ENCODE measurements around the gene TPX2. TPM values are rescaled to one million over a fixed set of nuclear protein-coding genes. Genes with fewer than 3 reads are reported as not detected.

TPX2 gene
- total RNA-seq, 2 experiments from 2014 or later, result 148 to 159 TPM

- Mint-ChIP-seq H3K4me1 (peaks cover 63% of the 10 kb centered on the region), H3K4me3 (peak overlapping the region; percentile 90), H3K27me3 (no peaks in the 10 kb centered on the region), H3K9me3 (ENCODE audit: low read depth) (no peaks in the 10 kb centered on the region), H3K27ac (peak overlapping the region; percentile 97), H3K36me3 (peaks cover 72% of the 10 kb centered on the region)
- DNase-seq (peak; percentile 45), ATAC-seq (no peak)
- CTCF ChIA-PET, result interaction anchor here (1.1 to 22.3 kb wide), 12 partner anchors 8 to 146 kb away, joined by 3 to 685 read pairs (median 8); no protein-coding TSS in a partner anchor
Measured at GRCh38 chr20:31718952-31719643, 20.0 kb upstream of the TPX2 start.

DNA sequence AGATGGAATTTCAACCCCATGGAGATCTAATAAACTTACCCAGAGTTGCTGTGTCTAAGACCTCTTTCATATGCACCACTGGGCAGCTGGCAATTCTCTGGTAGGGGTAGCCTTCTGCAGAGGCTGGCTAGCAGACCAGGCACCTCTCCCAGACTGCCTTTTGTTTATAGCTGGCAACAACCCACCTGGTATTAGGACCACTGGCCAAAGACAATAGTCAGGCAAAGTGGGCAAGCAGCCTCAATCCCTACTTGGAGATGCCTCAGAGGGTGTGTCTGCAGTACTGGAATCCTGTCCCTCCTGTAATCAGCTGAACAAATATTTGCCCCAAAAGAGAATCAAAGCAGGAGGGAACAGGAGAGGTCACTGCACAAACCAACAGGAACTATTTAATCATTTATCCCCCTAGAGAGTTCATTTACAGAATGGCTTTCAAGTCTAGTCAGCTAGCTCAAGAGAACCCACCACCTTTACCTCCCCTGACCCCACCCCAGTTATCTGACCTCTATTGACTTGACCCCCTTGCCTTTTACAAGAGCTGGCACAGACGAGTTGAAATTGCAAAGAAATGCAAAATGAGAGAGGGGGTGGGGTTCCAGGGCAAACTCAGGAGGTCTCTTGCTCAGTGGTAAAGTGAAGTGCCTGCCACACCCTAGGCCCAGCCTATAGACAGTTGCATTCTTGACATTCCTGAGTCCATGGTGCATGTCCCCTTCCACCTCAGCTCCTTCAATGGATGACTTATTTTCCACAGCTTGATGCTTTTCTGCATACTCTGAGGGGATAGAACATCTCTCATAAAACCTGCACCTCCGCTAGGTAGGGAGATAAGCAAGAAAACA, 19.2 kb upstream of the TPX2 start:
- no peak for ATAC-seq
- peaks cover 64% of the 10 kb centered on the region for H3K36me3 Mint-ChIP-seq
- CTCF ChIA-PET, result interaction anchor here (0.9 to 22.3 kb wide), 11 partner anchors 9 to 147 kb away, joined by 3 to 685 read pairs (median 9); no protein-coding TSS in a partner anchor
- H3K27me3 Mint-ChIP-seq, result no peaks in the 10 kb centered on the region
- no peaks in the 10 kb centered on the region for H3K9me3 Mint-ChIP-seq (ENCODE audit: low read depth)
- no peak for DNase-seq
- H3K27ac Mint-ChIP-seq, result peak overlapping the region; percentile 97
- peak overlapping the region; percentile 90 for H3K4me3 Mint-ChIP-seq
- peaks cover 56% of the 10 kb centered on the region for H3K4me1 Mint-ChIP-seq

GRCh38 chr20:31720486-31721407, 18.3 kb upstream of the TPX2 start:
- H3K9me3 Mint-ChIP-seq (ENCODE audit: low read depth), result no peaks in the 10 kb centered on the region
- H3K4me1 Mint-ChIP-seq, result peaks cover 50% of the 10 kb centered on the region
- peak overlapping the region; percentile 97 for H3K27ac Mint-ChIP-seq
- no peaks in the 10 kb centered on the region for H3K27me3 Mint-ChIP-seq
- H3K4me3 Mint-ChIP-seq, result peak overlapping the region; percentile 90
- CTCF ChIA-PET, result interaction anchor here (0.9 to 22.3 kb wide), 16 partner anchors 10 to 148 kb away, joined by 3 to 685 read pairs (median 14); no protein-coding TSS in a partner anchor
- ATAC-seq, result no peak
- peaks cover 60% of the 10 kb centered on the region for H3K36me3 Mint-ChIP-seq
- peak; percentile 71 for DNase-seq

GRCh38 chr20:31721408-31722256, 17.5 kb upstream of the TPX2 start:
- no peak for ATAC-seq
- H3K4me3 Mint-ChIP-seq, result peak overlapping the region; percentile 90
- DNase-seq, result peak; percentile 56
- H3K9me3 Mint-ChIP-seq (ENCODE audit: low read depth), result no peaks in the 10 kb centered on the region
- peaks cover 51% of the 10 kb centered on the region for H3K36me3 Mint-ChIP-seq
- no peaks in the 10 kb centered on the region for H3K27me3 Mint-ChIP-seq
- H3K27ac Mint-ChIP-seq, result peak overlapping the region; percentile 97
- peaks cover 41% of the 10 kb centered on the region for H3K4me1 Mint-ChIP-seq
- CTCF ChIA-PET, result interaction anchor here (0.6 to 22.3 kb wide), 11 partner anchors 9 to 119 kb away, joined by 3 to 685 read pairs (median 38); no protein-coding TSS in a partner anchor

DNA sequence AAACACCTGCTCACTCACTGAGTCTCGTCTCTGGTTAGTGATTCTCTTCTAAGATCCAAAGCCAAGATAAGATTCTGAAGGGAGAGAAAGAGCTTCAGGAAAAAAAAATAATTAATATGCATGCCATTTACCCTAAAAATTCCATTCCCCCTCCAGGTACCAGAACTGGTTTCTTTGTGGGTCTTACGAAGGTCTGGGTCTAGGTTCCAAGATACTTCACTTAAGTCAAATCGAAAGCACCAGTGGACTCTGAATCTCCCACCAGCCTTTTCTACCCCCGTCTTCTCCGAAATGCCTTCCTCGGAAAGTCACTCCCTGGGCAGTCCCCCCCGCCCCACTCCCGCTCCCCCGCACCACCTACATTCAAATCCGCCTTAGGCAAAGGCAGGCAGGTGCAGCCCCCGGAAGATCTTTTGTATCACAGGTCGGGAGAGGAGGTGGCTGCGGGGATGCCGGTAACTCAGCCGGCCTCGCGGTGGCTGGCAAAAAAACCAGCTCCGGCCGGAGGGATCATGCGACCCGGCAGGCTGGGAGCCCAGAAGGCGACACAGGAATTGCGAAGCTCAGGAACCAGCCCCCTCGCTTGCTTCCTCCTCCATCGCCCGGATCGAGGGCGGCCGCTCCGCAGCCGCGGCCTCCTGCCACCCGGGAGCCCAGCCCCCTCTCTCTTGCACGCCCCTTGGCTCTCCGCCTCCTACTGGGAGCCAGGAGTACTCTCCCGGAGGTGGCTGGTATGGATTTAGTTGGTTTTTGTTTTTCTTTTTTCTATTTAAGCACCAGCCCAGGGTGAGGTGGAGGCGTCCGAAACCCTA, 16.6 kb upstream of the TPX2 start, which contains the start of gene BCL2L1:
TSS of gene BCL2L1 (minus strand) at position 612 of the 812 bp plus-strand sequence. CDS start 650 bp downstream, outside the sequence.
- Mint-ChIP-seq H3K4me1 (peaks cover 35% of the 10 kb centered on the region), H3K27ac (peak within 1 kb of the TSS; percentile 97), H3K4me3 (peak within 1 kb of the TSS; percentile 90), H3K36me3 (peaks cover 44% of the 10 kb centered on the region), H3K27me3 (no peaks in the 10 kb centered on the region), H3K9me3 (ENCODE audit: low read depth) (no peaks in the 10 kb centered on the region)
- CTCF ChIA-PET, result interaction anchor here (0.6 to 22.3 kb wide), 22 partner anchors 10 to 387 kb away, joined by 3 to 685 read pairs (median 12); partner anchors contain the start of genes ID1, TM9SF4 and TPX2
- peak; percentile 34 for ATAC-seq
- peak; percentile 84 for DNase-seq

DNA sequence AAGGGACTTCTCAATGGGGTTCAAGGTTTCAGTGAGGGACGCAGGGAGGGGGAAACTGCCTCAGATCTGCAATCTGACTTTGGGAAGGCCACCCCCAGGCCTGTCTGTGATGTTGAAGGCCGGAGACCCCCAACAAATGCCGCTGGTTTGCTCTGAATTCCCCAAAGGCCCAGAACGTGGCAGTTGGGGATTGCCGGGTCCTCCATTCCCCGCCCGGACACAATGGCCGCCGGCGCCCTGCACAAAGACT, 16.1 kb upstream of the TPX2 start:
- H3K27ac Mint-ChIP-seq, result peak overlapping the region; percentile 97
- DNase-seq, result no peak
- no peaks in the 10 kb centered on the region for H3K27me3 Mint-ChIP-seq
- H3K36me3 Mint-ChIP-seq, result peaks cover 39% of the 10 kb centered on the region
- H3K9me3 Mint-ChIP-seq (ENCODE audit: low read depth), result no peaks in the 10 kb centered on the region
- CTCF ChIA-PET, result interaction anchor here (0.7 to 22.3 kb wide), 25 partner anchors 11 to 387 kb away, joined by 3 to 685 read pairs (median 12); partner anchors contain the start of genes ID1, TM9SF4 and TPX2
- H3K4me1 Mint-ChIP-seq, result peaks cover 30% of the 10 kb centered on the region
- no peak for ATAC-seq
- peak overlapping the region; percentile 90 for H3K4me3 Mint-ChIP-seq

DNA sequence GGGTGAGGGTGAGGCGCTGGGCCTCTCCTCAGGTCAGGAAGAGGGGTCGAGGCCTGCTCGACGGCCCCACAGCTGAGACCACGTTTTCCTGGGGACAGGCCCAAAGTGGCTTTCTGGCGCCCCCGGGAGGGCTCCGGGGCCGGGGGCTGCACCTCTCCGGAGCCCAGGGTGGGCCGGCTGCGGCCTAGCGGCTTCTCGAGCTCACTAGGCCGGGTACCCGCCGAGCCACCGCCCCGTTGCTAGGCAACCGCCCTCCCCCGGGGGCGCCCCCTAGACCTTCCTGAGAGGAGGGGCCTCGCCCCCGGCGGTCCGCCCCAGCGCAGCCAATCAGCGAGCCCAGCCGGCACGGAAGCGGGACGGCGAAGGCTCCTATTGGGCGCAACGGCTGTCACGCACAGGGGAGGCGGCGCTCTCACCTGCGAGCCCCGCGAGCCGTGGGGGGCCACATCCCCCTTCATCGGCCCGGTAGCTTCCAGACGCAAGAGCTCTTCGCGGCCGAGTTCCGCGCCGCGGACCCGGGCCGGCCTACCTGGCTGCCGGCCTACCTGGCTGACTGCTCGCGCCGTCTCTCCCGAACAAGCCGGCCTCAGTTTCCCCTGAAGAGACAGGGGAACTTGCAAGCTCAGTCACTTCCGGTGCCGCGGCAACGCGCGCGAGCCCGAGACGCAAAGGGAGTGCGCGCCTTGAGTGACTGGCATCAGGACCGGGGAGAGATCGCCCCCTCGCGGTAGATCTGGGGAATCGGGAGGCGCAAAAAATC, 15.6 kb upstream of the TPX2 start:
- Mint-ChIP-seq H3K9me3 (ENCODE audit: low read depth) (no peaks in the 10 kb centered on the region), H3K36me3 (peaks cover 38% of the 10 kb centered on the region), H3K4me3 (peak overlapping the region; percentile 90), H3K27ac (peak overlapping the region; percentile 97), H3K27me3 (no peaks in the 10 kb centered on the region), H3K4me1 (peaks cover 30% of the 10 kb centered on the region)
- ATAC-seq (peak; percentile 91), DNase-seq (peak; percentile 99)
- CTCF ChIA-PET, result interaction anchor here (0.6 to 22.3 kb wide), 41 partner anchors 9 to 386 kb away, joined by 3 to 685 read pairs (median 7); partner anchors contain the start of genes ID1, TM9SF4 and TPX2

GRCh38 chr20:31731321-31731717, 7.8 kb upstream of the TPX2 start:
- no peak for ATAC-seq
- Mint-ChIP-seq H3K4me3 (no peak overlapping the region), H3K4me1 (peaks cover 5% of the 10 kb centered on the region), H3K36me3 (no peaks in the 10 kb centered on the region), H3K27ac (no peak overlapping the region), H3K9me3 (ENCODE audit: low read depth) (no peaks in the 10 kb centered on the region), H3K27me3 (peaks cover 7% of the 10 kb centered on the region)
- CTCF ChIA-PET, result interaction anchor here (1.2 to 2.0 kb wide), 2 partner anchors 17 to 69 kb away, joined by 7 read pairs; no protein-coding TSS in a partner anchor
- no peak for DNase-seq

GRCh38 chr20:31739550-31739977, 474 bp downstream of the TPX2 start:
- no peak overlapping the region for H3K4me3 Mint-ChIP-seq
- peaks cover 12% of the 10 kb centered on the region for H3K4me1 Mint-ChIP-seq
- ATAC-seq, result peak; percentile 5
- no peak overlapping the region for H3K27ac Mint-ChIP-seq
- H3K9me3 Mint-ChIP-seq (ENCODE audit: low read depth), result no peaks in the 10 kb centered on the region
- DNase-seq, result no peak
- peaks cover 5% of the 10 kb centered on the region for H3K27me3 Mint-ChIP-seq
- H3K36me3 Mint-ChIP-seq, result peaks cover 15% of the 10 kb centered on the region
- CTCF ChIA-PET, result interaction anchor here (1.0 to 6.7 kb wide), 10 partner anchors 8 to 180 kb away, joined by 3 to 59 read pairs (median 6); partner anchors contain the start of gene BCL2L1

DNA sequence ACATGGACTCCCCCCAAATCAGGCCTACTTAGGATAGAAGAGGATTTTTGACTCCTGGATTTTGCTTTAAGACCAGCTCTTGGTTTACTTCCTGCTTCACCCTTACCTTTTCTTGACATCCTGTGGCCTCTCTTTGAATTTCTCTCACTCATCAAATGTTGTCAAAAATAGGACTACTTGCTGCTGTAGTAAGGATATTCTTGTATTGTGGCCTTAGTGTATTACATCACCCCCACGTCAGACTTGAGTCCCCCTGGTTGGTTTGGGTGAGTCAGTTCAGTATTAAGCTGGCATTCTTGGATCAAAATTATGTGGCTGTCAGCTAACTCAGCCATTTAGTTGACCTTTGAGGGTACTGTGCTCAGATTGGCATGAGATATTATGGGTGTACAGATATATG, 1.1 kb downstream of the TPX2 start:
- H3K9me3 Mint-ChIP-seq (ENCODE audit: low read depth), result no peaks in the 10 kb centered on the region
- no peak overlapping the region for H3K27ac Mint-ChIP-seq
- peak; percentile 52 for ATAC-seq
- CTCF ChIA-PET, result interaction anchor here (1.0 to 6.7 kb wide), 8 partner anchors 8 to 178 kb away, joined by 3 to 59 read pairs (median 4); partner anchors contain the start of gene BCL2L1
- H3K27me3 Mint-ChIP-seq, result peaks cover 2% of the 10 kb centered on the region
- no peak overlapping the region for H3K4me3 Mint-ChIP-seq
- H3K4me1 Mint-ChIP-seq, result peaks cover 13% of the 10 kb centered on the region
- peaks cover 20% of the 10 kb centered on the region for H3K36me3 Mint-ChIP-seq
- DNase-seq, result peak; percentile 59

All from activated CD8-positive, alpha-beta memory T cell treated with anti-CD3 and anti-CD28 coated beads, Interleukin-2, amount 10 ng/mL, durations not matched to agents 7 days and 5 days (primary cell).